ENCODE results near the gene UHRF1.

Gene UHRF1

DNA sequence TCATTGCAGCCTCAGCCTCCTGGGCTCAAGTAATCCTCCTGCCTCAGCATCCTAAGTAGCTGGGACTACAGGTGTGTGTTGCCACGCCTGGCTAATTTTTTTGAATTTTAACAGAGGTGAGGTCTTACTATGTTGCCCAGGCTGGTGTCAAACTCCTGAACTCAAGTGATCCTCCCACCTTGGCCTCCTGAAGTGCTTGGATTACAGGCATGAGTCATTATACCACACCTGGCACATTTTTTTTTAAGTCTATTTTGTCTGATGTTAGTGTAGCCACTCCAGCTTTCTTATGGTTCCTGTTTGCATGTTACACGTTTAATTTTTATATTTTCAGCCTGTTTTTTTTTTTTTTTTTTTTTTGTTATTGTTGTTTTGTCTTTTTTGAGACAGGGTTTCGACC lies 84.4 kb downstream of the UHRF1 start:
- no peak for DNase-seq

DNA sequence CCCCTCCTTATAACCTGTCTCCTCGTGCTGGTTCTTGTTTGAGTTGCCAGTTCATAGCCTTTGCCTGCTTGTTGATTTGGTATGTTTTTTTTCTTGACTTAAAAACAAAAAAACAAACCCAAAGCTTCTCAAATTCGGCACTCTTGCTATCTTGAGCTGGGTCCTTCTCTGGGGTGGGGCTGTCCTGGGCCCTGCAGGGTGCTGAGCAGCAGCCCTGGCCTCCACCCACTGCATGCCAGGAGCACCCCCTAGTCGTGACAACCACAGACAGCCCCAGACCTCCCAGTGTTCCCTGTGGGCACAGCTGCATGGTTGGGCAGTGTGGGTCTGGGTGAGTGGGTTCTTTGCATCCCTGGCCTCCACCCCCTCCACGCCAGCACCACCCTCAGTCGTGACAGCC lies 87.4 kb downstream of the UHRF1 start:
- DNase-seq: no peak

DNA sequence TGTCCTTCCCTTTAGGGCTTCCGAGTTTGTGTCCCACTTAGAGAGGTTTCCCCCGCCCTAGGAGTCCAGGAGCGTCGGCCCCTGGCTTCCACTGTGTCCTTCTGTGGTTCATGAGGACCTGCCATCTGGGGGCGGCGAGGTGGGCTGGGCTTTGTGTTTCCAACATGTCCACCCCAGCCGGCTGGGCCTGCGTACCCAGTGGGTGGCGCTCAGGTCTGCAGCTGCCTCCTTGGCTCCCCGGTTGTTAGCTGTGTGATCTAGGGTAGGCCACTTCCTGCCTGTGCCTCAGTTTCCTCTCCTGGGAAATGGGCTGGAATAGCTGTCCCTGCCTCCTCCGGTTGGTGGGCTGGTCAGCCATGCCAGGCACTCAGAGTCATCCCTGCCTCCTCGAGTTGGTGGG lies 88.0 kb downstream of the UHRF1 start:
- no peak for DNase-seq

DNA sequence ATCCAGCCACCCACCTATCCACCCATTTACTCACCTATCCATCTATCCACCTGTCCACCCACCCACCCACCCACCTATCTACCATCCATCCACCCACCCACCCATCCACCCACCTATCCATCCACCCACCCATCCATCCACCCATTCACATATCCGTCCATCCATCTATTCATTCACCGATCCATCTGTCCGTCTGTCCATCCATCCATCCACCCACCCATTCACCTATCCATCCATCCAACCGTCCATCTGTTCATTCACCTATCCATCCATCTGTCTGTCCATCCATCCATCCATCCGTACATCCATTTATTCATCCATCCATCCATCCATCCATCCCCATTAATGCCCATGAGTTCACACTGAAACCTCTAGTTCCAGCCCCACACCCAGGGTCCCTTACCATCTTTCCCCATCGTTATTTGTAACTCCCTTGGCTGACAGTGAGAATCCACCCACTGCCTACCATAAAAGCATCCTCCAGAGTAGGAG lies 90.9 kb downstream of the UHRF1 start:
- DNase-seq: no peak

DNA sequence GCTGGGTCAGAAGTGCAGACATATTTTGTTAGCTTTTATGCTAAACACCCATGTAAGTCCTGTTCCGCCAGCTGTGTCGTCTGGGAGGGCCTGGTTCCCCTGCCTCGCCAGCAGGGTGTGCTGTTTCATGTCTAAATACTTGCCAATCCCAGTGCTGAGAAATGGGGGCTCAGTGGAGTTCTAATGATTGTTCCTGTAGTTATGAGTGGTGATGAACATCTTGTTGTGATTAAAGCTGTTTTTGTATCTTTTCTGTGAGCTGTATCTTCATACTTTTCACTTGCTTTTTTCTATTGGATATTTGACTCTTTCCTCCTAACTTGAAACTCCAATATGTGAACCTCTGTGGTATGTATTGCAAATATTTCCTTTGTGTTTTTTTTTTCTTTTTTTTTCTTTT lies 92.3 kb downstream of the UHRF1 start:
- peak; percentile 80 for DNase-seq

DNA sequence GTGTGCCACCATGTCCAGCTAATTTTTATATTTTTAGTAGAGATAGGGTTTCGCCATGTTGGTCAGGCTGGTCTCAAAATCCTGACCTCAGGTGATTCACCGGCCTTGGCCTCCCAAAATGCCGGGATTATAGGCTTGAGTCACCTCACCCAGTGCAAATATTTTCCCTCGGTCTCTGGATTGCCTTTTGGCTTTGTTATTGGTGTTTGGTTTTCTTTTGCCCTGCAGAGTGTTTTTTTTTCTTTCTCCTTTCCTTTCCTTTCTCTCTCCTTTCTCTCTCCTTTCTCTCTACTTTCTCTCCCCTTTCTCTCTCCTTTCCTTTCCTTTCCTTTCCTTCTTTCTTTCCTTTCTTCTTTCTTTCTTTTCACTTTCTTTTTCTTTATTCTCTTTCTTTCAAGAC lies 92.8 kb downstream of the UHRF1 start:
- peak; percentile 66 for DNase-seq

GRCh38 chr19:5003781-5004180 lies 94.5 kb downstream of the UHRF1 start:
- no peak for DNase-seq

GRCh38 chr19:5005096-5005495 lies 95.8 kb downstream of the UHRF1 start:
- no peak for DNase-seq

DNA sequence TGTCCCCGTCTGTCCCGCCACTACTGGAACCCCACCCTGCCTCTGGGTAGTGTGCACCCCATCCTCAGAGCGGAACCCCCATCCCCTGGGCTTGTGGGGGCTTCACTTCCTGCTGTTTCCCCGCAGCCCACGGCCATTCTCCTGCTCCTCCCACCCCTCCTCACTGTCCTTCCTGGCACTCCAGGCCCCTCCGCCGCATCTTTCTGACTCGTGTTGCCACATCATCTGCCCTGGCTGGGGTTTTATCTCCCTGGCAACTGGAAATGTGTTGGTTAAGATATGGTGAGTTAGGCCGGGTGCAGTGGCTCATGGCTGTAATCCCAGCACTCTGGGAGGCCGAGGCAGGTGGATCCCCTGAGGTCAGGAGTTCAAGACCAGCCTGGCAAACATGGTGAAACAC lies 96.9 kb downstream of the UHRF1 start:
- no peak for DNase-seq

DNA sequence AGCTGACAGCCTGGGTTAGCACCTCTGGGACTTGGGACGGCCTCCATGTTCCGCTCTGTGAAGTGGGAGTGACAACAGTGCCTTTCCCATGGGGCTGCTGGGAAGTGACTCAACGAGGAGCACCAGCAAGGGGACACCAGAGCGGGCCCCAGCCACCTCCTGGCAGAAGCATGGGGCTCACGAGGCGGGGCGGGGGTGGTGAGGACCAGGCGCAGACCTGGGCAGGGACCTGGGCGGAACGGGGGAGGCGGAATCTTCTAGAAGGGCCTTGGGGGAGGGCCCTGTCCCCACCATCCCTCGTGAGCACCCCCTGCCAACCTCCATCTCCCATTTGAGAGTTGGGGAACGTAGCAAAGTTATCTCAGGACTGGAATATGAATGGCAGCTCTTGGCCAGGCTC lies 97.5 kb downstream of the UHRF1 start:
- DNase-seq: no peak

Measured in fibroblast of upper back skin (primary cell).